GM23338 (cell line): ENCODE data around the gene STX1A. TPM values are rescaled to one million over a fixed set of nuclear protein-coding genes. Genes with fewer than 3 reads are reported as not detected.
"Not testable (repeated sequence)": the region's sequence is repeated elsewhere in the genome, so short reads cannot be mapped to it uniquely, and the experiment has no call there.

Source experiments
- ATAC-seq: fragments of 200-7000 bp; cut with Tn5 transposase; 3 replicates; pipeline ENCODE4 v1.9.1; 2020
- DNase-seq: peaks from one replicate; pipeline ENCODE4 v3.0.0-alpha.2; 2015; ENCODE audit warnings: low spot score
- H2AFZ ChIP-seq: fragments of 200-600 bp; sonication (generic); 2 replicates; pipeline ENCODE4 v1.8.0; 2016; ENCODE audit warnings: antibody characterized with exemption, mild to moderate bottlenecking, moderate library complexity
- H3F3A ChIP-seq: fragments of 200-600 bp; sonication (generic); replicated peaks from 2 replicates; pipeline ENCODE4 v1.8.0; 2017; ENCODE audit warnings: antibody characterized with exemption, mixed run types, low read depth
- H3K27ac ChIP-seq: fragments of 200-600 bp; sonication (generic); 2 replicates; pipeline ENCODE4 v1.6.1; 2016; ENCODE audit warnings: low read depth
- H3K27me3 ChIP-seq: fragments of 200-600 bp; sonication (generic); 2 replicates; pipeline ENCODE4 v1.8.0; 2016; ENCODE audit warnings: mild to moderate bottlenecking, mixed run types, moderate library complexity; ENCODE audit not compliant: insufficient read depth
- H3K36me3 ChIP-seq: fragments of 200-600 bp; sonication (generic); 2 replicates; pipeline ENCODE4 v1.8.0; 2016; ENCODE audit warnings: mild to moderate bottlenecking; ENCODE audit not compliant: insufficient read depth
- H3K4me1 ChIP-seq: fragments of 200-600 bp; sonication (generic); 2 replicates; pipeline ENCODE4 v1.8.0; 2016; ENCODE audit warnings: mild to moderate bottlenecking, moderate library complexity; ENCODE audit not compliant: insufficient read depth
- H3K4me2 ChIP-seq: fragments of 200-600 bp; sonication (generic); 2 replicates; pipeline ENCODE4 v1.7.1; 2017; ENCODE audit warnings: mixed run types
- H3K4me3 ChIP-seq: fragments of 200-600 bp; sonication (generic); 2 replicates; pipeline ENCODE4 v1.6.1; 2016; ENCODE audit warnings: mixed run types
- H3K79me2 ChIP-seq: fragments of 200-600 bp; sonication (generic); replicated peaks from 2 replicates; pipeline ENCODE4 v1.8.0; 2017; ENCODE audit warnings: mild to moderate bottlenecking; ENCODE audit not compliant: insufficient read depth
- H3K9me2 ChIP-seq: fragments of 200-600 bp; sonication (generic); 2 replicates; pipeline ENCODE4 v1.8.0; 2017; ENCODE audit not compliant: insufficient read depth
- H4K20me1 ChIP-seq: fragments of 200-600 bp; sonication (generic); replicated peaks from 2 replicates; pipeline ENCODE4 v1.8.0; 2017; ENCODE audit warnings: mild to moderate bottlenecking; ENCODE audit not compliant: insufficient read depth
- H3K27ac Mint-ChIP-seq: 2 replicates; pipeline ENCODE4 v1.8.0; 2020; ENCODE audit warnings: inconsistent platforms, mild to moderate bottlenecking, moderate library complexity, mixed read lengths
- H3K27me3 Mint-ChIP-seq: 3 replicates; pipeline ENCODE4 v1.8.0; 2022; ENCODE audit warnings: low read depth, mild to moderate bottlenecking, moderate library complexity, mixed read lengths, inconsistent platforms; ENCODE audit not compliant: insufficient read depth, poor library complexity
- H3K36me3 Mint-ChIP-seq: 3 replicates; pipeline ENCODE4 v1.8.0; 2021; ENCODE audit warnings: low read depth, mild to moderate bottlenecking, inconsistent platforms, moderate library complexity, mixed read lengths
- H3K4me1 Mint-ChIP-seq: 3 replicates; pipeline ENCODE4 v1.8.0; 2020; ENCODE audit warnings: mild to moderate bottlenecking, inconsistent platforms, mixed read lengths
- H3K4me3 Mint-ChIP-seq: 3 replicates; pipeline ENCODE4 v1.8.0; 2021; ENCODE audit warnings: moderate library complexity, mild to moderate bottlenecking, inconsistent platforms, mixed read lengths
- H3K9me3 Mint-ChIP-seq: 3 replicates; pipeline ENCODE4 v1.8.0; 2020; ENCODE audit warnings: moderate library complexity, mild to moderate bottlenecking, inconsistent platforms, mixed read lengths
- CREB1 ChIP-seq: fragments of 250-450 bp; sonication (Bioruptor Pico); IDR thresholded peaks from 2 replicates; pipeline ENCODE4 v1.5.0; 2020; ENCODE audit warnings: low read depth, mild to moderate bottlenecking, moderate library complexity
- CTCF ChIP-seq, 2 experiments: fragments of 200-600 bp in 1 of 2; sonication (generic) in 1 of 2; conservative IDR thresholded peaks; 2 replicates each; pipeline versions ENCODE4 v1.5.1 to v1.6.1; 2016 to 2017; ENCODE audit warnings: antibody characterized with exemption in 2 of 2, low read depth in 2 of 2, mild to moderate bottlenecking in 2 of 2, moderate library complexity in 1 of 2
- ETS1 ChIP-seq: IDR thresholded peaks from 2 replicates; pipeline ENCODE4 v1.6.1; 2016; ENCODE audit warnings: antibody characterized with exemption
- EZH2 ChIP-seq: fragments of 200-600 bp; sonication (generic); IDR thresholded peaks from one replicate; pipeline ENCODE4 v1.8.0; 2017; ENCODE audit warnings: antibody characterized with exemption, mild to moderate bottlenecking, low read depth; ENCODE audit not compliant: unreplicated experiment
- EZH2phosphoT487 ChIP-seq: fragments of 200-600 bp; sonication (generic); IDR thresholded peaks from one replicate; pipeline ENCODE4 v1.8.1; 2018; ENCODE audit warnings: antibody characterized with exemption; ENCODE audit not compliant: unreplicated experiment
- POLR2AphosphoS5 ChIP-seq: IDR thresholded peaks from 2 replicates; pipeline ENCODE4 v1.6.1; 2016; ENCODE audit warnings: antibody characterized with exemption, low read depth
- REST ChIP-seq: IDR thresholded peaks from one replicate; pipeline ENCODE4 v1.6.1; 2018; ENCODE audit warnings: antibody characterized with exemption; ENCODE audit not compliant: unreplicated experiment
- ZNF114 ChIP-seq: fragments of 250-450 bp; sonication (Bioruptor Pico); IDR thresholded peaks from 2 replicates; pipeline ENCODE4 v1.5.0; 2020; ENCODE audit warnings: mild to moderate bottlenecking, moderate library complexity
- ZNF331 ChIP-seq: fragments of 250-450 bp; sonication (Bioruptor Pico); IDR thresholded peaks from 2 replicates; pipeline ENCODE4 v1.5.0; 2020; ENCODE audit warnings: low read depth, mild to moderate bottlenecking, moderate library complexity
- ZNF462 ChIP-seq: fragments of 250-450 bp; sonication (Bioruptor Pico); IDR thresholded peaks from 2 replicates; pipeline ENCODE4 v1.5.0; 2020; ENCODE audit warnings: mild to moderate bottlenecking, moderate library complexity
- polyA plus RNA-seq: library from polyadenylated mRNA; unstranded; fragments of >200 nt; fragmentation: Nextera tagmentation; extraction: Ambion mirVana; gene quantifications from 2 replicates; pipeline ENCODE4 v1.2.1, GENCODE V29; 2016
- total RNA-seq: library from RNA; depleted of rRNA; stranded (reverse); fragments of >200 nt; shearing (Covaris generic); gene quantifications from 2 replicates; pipeline ENCODE4 v1.2.3, GENCODE V29; 2014

The STX1A gene
- total and polyA plus RNA-seq, 2 experiments from 2014 or later: 9.1 to 19.8 TPM

GRCh38 chr7:73713319-73713718 lies 6.2 kb downstream of the STX1A start:
- H3K27me3 Mint-ChIP-seq, H3K36me3 Mint-ChIP-seq, DNase-seq, H3K4me3 Mint-ChIP-seq, H3K27me3 ChIP-seq, H3K4me1 Mint-ChIP-seq, ATAC-seq, H3K4me3 ChIP-seq, H3K4me1 ChIP-seq, H3K9me2 ChIP-seq, H3K9me3 Mint-ChIP-seq, H3K36me3 ChIP-seq, H2AFZ ChIP-seq, H3K79me2 ChIP-seq, H3K27ac Mint-ChIP-seq, H3K27ac ChIP-seq, H4K20me1 ChIP-seq, H3K4me2 ChIP-seq, H3F3A ChIP-seq: not testable (repeated sequence)

- Mint-ChIP-seq H3K36me3 (no peaks in the 10 kb centered on the region), H3K27me3 (peaks cover 6% of the 10 kb centered on the region)
- no peaks in the 10 kb centered on the region for H3K4me1 ChIP-seq
- TF ChIP-seq CREB1 (CRISPR knock-in tag) (no peak), ZNF331 (CRISPR knock-in tag) (no peak), ZNF462 (no peak), EZH2phosphoT487 (no peak), ETS1 (no peak), CTCF (conservative IDR thresholded peaks at IDR 0.05; ENCODE audit: low read depth in 2 of 2) (no peak), ZNF114 (CRISPR knock-in tag) (no peak), POLR2AphosphoS5 (no peak), REST (no peak), EZH2 (no peak)
Measured at GRCh38 chr7:73712773-73713172, 6.7 kb downstream of the STX1A start.

More at GRCh38 chr7:73712773-73713172, 6.7 kb downstream of the STX1A start:
- no peak overlapping the region for H3K27ac ChIP-seq
- ATAC-seq (no peak), DNase-seq (no peak)
- no peak overlapping the region for H3K4me3 ChIP-seq
- no peaks in the 10 kb centered on the region for H3K9me2 ChIP-seq
- H3K36me3 ChIP-seq: no peaks in the 10 kb centered on the region
- Mint-ChIP-seq H3K9me3 (no peaks in the 10 kb centered on the region), H3K27ac (no peak overlapping the region), H3K4me3 (no peak overlapping the region), H3K4me1 (no peaks in the 10 kb centered on the region)
- H3K27me3 ChIP-seq: peaks cover under 1% of the 10 kb centered on the region; the same call in 1 of the 2 replicates
- no peaks in the 10 kb centered on the region for H3K79me2 ChIP-seq
- no peaks in the 10 kb centered on the region; the same call in 1 of the 2 replicates for H4K20me1 ChIP-seq
- no peaks in the 10 kb centered on the region for H3F3A ChIP-seq
- H3K4me2 ChIP-seq: no peak overlapping the region
- H2AFZ ChIP-seq: no peak overlapping the region
